ENCODE data around the gene GRB10.

The GRB10 gene

DNA sequence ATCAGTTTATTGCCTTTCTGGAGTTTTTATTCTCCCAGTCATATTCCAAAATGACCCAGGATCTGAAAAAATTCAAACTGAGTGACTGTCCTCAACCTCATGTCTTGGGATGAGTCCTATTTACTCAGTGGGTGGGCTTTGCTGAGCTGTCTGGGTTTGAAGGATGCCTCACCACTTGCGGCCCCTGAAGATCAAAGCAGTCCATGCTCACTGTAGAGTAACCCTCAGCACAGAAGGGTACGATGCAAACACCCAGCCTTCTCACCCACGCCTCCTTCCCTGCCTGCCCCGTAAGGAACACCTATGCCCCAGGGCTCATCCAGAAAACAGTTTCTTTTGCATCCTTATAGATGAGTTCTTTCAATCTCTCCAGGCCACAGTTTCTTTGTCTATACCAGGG lies 42.2 kb upstream of the GRB10 start:
- H3K4me3 ChIP-seq (ENCODE audit: low read depth, low read length), result no peak overlapping the region
- TF ChIP-seq, protein P1, sequence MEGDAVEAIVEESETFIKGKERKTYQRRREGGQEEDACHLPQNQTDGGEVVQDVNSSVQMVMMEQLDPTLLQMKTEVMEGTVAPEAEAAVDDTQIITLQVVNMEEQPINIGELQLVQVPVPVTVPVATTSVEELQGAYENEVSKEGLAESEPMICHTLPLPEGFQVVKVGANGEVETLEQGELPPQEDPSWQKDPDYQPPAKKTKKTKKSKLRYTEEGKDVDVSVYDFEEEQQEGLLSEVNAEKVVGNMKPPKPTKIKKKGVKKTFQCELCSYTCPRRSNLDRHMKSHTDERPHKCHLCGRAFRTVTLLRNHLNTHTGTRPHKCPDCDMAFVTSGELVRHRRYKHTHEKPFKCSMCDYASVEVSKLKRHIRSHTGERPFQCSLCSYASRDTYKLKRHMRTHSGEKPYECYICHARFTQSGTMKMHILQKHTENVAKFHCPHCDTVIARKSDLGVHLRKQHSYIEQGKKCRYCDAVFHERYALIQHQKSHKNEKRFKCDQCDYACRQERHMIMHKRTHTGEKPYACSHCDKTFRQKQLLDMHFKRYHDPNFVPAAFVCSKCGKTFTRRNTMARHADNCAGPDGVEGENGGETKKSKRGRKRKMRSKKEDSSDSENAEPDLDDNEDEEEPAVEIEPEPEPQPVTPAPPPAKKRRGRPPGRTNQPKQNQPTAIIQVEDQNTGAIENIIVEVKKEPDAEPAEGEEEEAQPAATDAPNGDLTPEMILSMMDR (IDR thresholded peaks at IDR 0.05; ENCODE audit: borderline replicate concordance, insufficient read depth, low read depth, low read length), result no peak

DNA sequence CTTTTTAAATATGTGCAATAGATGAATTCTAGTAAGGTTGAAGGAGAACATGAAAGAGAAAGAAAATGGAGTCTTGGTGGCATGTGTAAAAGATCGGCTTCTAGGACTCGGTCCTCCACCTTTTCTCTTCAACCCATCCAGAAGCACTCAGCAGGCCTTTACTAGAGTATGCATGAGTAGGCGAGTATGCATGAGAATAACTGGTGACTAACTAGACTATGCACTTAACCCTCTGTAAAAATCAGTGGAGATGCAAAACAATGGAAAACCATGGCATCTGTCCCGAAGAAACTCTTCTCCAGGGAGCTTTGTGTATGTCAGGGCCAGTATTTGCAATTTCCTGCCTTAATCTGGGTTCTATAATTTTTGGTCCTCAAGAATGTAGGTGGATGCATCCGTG lies 40.0 kb upstream of the GRB10 start:
- H3K4me3 ChIP-seq (ENCODE audit: low read depth, low read length), result no peak overlapping the region
- TF ChIP-seq, protein P1 (IDR thresholded peaks at IDR 0.05; ENCODE audit: borderline replicate concordance, insufficient read depth, low read depth, low read length), result no peak

DNA sequence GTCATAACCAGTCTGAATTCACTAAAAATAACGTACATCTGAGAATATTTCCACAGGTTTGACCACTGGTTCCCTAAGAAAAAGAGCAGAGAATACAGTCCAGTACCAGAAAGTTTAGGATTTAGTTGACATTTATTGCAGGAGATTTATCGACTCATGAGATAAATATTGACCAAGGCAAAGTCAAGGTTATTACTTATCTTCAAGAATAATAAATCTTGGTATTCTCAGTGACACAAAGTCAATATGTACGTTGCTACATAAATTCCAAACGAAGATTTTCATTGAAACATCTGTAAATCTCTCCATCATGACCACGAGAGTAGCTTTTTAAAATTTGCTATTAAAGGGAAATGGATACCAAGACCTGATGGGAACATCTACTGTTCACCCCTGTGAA lies 39.4 kb upstream of the GRB10 start:
- TF ChIP-seq, protein P1 (IDR thresholded peaks at IDR 0.05; ENCODE audit: borderline replicate concordance, insufficient read depth, low read depth, low read length), result no peak
- H3K4me3 ChIP-seq (ENCODE audit: low read depth, low read length), result no peak overlapping the region

DNA sequence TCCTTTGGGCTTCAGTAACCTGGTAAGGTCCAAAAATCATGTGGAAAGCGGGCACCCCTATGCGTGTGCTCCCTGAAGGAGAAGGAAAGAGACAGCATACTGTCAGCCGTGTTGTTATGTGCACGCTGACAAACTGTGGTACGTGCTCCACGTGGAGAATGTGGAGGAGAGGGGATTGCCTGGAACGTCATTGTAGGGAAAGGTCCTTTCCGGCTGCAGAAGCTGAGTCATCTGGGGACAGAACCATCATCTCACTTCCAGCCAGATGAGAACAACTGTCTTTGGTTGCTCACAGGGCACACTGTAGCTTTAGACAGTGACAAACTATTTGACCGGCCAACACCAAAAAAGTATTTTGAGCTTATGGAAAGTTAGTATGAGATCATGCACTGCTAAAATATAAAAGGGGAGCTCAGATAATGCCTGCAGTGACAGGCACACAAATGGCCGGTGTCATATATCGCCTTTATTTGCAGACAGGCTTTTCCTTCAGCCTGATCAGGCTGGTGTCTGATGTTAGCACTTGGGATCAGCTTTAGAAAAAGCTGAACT lies 38.8 kb upstream of the GRB10 start:
- TF ChIP-seq, protein P1 (IDR thresholded peaks at IDR 0.05; ENCODE audit: borderline replicate concordance, insufficient read depth, low read depth, low read length), result no peak
- H3K4me3 ChIP-seq (ENCODE audit: low read depth, low read length), result no peak overlapping the region

DNA sequence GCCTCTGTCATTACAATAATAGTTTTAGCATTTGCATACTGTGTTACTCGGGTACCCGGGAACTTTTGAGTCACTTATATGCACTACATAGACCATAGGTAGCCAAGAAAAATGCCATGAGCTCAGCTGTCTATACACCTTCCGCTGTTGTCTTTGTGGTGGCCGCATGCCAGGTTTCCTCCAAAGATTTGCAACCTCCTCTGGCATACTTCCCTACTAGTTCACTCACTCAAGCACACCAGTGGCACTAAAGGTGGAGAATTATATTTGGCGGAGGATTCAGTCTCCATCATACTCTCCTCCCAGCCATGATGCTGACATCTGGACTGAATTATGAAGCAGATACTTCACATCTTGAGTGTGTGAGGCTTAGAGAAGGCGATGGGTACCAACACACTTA lies 35.6 kb upstream of the GRB10 start:
- TF ChIP-seq, protein P1 (IDR thresholded peaks at IDR 0.05; ENCODE audit: borderline replicate concordance, insufficient read depth, low read depth, low read length), result no peak
- H3K4me3 ChIP-seq (ENCODE audit: low read depth, low read length), result no peak overlapping the region

DNA sequence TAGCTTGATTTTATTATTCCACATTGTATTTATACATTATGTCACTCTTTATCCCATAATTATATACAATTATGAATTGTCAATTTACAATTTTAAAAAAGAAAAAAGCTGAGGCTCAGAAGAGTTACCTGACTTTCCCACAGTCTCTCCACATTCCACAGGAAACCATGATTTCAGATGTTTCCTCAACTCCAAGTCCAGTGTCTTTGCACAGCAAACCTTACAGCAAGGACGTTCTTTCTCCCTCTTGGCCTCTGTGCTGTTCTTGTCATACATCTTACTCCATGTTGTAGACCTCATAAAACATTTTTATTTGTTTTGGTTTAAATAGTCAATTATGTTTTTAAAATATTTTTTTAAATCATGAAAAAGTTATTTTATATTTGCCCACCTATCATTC lies 34.9 kb upstream of the GRB10 start:
- H3K4me3 ChIP-seq (ENCODE audit: low read depth, low read length), result no peak overlapping the region
- TF ChIP-seq, protein P1 (IDR thresholded peaks at IDR 0.05; ENCODE audit: borderline replicate concordance, insufficient read depth, low read depth, low read length), result no peak

DNA sequence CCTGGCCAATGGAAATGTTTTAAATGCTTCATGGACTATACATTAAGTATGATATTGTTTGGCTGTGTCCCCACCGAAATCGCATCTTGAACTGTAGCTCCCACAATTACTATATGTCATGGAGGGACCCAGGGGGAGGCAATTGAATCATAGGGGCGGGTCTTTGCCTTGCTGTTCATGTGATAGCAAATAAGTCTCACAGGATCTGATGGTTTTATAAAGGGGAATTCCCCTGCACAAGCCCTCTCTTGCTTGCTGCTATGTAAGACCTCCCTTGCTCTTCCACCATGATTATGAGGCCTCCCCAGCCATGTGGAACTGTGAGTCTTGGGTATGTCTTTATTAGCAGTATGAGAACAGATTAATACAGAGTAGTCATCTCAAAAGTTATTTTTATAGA lies 32.4 kb upstream of the GRB10 start:
- H3K4me3 ChIP-seq (ENCODE audit: low read depth, low read length), result no peak overlapping the region

More for the DNA sequence above, 32.4 kb upstream of the GRB10 start:
- TF ChIP-seq, protein P1 (IDR thresholded peaks at IDR 0.05; ENCODE audit: borderline replicate concordance, insufficient read depth, low read depth, low read length), result no peak
